ENCODE data around the gene SLC7A8.

DNA sequence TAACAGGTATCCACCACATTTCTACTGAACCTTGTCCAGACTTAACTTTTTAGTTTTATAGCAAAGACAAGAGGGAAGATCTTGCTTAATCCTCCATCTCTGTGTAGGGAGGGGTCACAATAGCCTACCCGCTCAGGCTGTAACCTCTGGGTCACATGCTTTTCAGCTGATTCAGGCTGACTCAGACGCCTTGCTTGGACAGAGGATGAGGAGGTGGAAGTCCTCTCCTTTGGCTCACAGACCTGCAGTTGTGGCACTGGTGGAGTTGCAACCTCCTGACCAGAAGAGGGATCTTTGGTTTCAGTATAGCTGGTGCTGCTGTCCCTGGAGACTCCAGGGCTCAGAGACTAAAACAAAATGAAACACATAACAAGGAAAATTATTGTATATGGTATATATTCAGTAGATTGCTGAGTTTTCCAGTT lies 104.8 kb downstream of the SLC7A8 start:
- TF ChIP-seq NFXL1 (IDR thresholded peaks at IDR 0.05; ENCODE audit: borderline replicate concordance) (no peak), KAT2A (conservative IDR thresholded peaks at IDR 0.05; ENCODE audit: control insufficient read depth, low read depth, low read length) (no peak), ZNF384 (IDR thresholded peaks at IDR 0.05; ENCODE audit: borderline replicate concordance, low read depth, low read length) (no peak), POLR2A (IDR thresholded peaks at IDR 0.05; ENCODE audit: low read depth, low read length) (no peak), MYC (IDR thresholded peaks at IDR 0.05; ENCODE audit: insufficient read depth, insufficient read length, insufficient replicate concordance, low read length, severe bottlenecking) (no peak), CBX3 (IDR thresholded peaks at IDR 0.05; ENCODE audit: borderline replicate concordance, low read depth) (no peak), TCF7 (IDR thresholded peaks at IDR 0.05; ENCODE audit: borderline replicate concordance) (no peak), CTCF (IDR thresholded peaks at IDR 0.05 in 2 of 3, conservative IDR thresholded peaks at IDR 0.05 in 1 of 3; ENCODE audit: control insufficient read depth in 2 of 3, extremely low read depth in 1 of 3, insufficient read depth in 1 of 3, low read depth in 3 of 3, low read length in 3 of 3) (no peak), MEF2A (IDR thresholded peaks at IDR 0.05; ENCODE audit: insufficient read depth, low read depth, low read length) (no peak)
- TF ChIP-seq, protein P1, sequence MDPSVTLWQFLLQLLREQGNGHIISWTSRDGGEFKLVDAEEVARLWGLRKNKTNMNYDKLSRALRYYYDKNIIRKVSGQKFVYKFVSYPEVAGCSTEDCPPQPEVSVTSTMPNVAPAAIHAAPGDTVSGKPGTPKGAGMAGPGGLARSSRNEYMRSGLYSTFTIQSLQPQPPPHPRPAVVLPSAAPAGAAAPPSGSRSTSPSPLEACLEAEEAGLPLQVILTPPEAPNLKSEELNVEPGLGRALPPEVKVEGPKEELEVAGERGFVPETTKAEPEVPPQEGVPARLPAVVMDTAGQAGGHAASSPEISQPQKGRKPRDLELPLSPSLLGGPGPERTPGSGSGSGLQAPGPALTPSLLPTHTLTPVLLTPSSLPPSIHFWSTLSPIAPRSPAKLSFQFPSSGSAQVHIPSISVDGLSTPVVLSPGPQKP (IDR thresholded peaks at IDR 0.05; ENCODE audit: low read depth, low read length) = no peak
- TF ChIP-seq, protein P2, sequence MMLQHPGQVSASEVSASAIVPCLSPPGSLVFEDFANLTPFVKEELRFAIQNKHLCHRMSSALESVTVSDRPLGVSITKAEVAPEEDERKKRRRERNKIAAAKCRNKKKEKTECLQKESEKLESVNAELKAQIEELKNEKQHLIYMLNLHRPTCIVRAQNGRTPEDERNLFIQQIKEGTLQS (IDR thresholded peaks at IDR 0.05; ENCODE audit: borderline replicate concordance, extremely low read depth, low read depth, low read length) = no peak

All from GM12878 (cell line).